IMR-90 (cell line): ENCODE results near the gene SPTB. TPM values are rescaled to one million over a fixed set of nuclear protein-coding genes. Genes with fewer than 3 reads are reported as not detected.

Source experiments
- ATAC-seq: fragments of 200-7000 bp; cut with Tn5 transposase; 2 replicates; pipeline ENCODE4 v1.9.1; 2020; ENCODE audit warnings: low read depth, mild to moderate bottlenecking, moderate library complexity
- BruUV-seq: library from RNA; stranded (reverse); fragments of 400-500 nt; replicated peaks from 2 replicates; lab custom pipeline; 2021; lab: Mats Ljungman, UMichigan
- CTCF ChIA-PET: fragments of 300-600 bp; formaldehyde crosslinking; extraction: SDS; loops from one replicate; lab custom pipeline; 2021; ENCODE audit warnings: antibody characterized with exemption; lab: Yijun Ruan, JAX
- POLR2A ChIA-PET: fragments of 300-600 bp; sonication (Branson Sonifier 250); formaldehyde crosslinking; loops from one replicate; lab custom pipeline; 2022; ENCODE audit warnings: antibody characterized with exemption; ENCODE audit not compliant: unreplicated experiment; lab: Charles Lee
- DNase-seq: peaks from one replicate; pipeline ENCODE4 v3.0.0; 2013
- H2AFZ ChIP-seq: replicated peaks from 2 replicates; pipeline ENCODE3; 2013; ENCODE audit warnings: low read length, mild to moderate bottlenecking; ENCODE audit not compliant: poor library complexity
- H2AK5ac ChIP-seq: 2 replicates; pipeline ENCODE4 v1.6.1; 2013; ENCODE audit warnings: low read depth, low read length, inconsistent platforms
- H2AK9ac ChIP-seq: replicated peaks from 2 replicates; pipeline ENCODE3; 2013; ENCODE audit warnings: mild to moderate bottlenecking, low read depth, low read length, moderate library complexity; ENCODE audit not compliant: poor library complexity
- H2BK120ac ChIP-seq: 2 replicates; pipeline ENCODE4 v1.6.1; 2013; ENCODE audit warnings: low read depth, low read length, inconsistent platforms
- H2BK15ac ChIP-seq: 3 replicates; pipeline ENCODE4 v1.6.1; 2013; ENCODE audit warnings: low read depth, low read length, inconsistent platforms
- H2BK20ac ChIP-seq: 2 replicates; pipeline ENCODE4 v1.6.1; 2013; ENCODE audit warnings: low read depth, mild to moderate bottlenecking, inconsistent platforms, low read length, moderate library complexity
- H2BK5ac ChIP-seq: 2 replicates; pipeline ENCODE4 v1.6.1; 2013; ENCODE audit warnings: mild to moderate bottlenecking, low read depth, low read length, inconsistent platforms; ENCODE audit not compliant: poor library complexity, severe bottlenecking
- H3K14ac ChIP-seq: replicated peaks from 2 replicates; pipeline ENCODE4 v1.6.1; 2013; ENCODE audit warnings: low read depth, low read length, inconsistent platforms
- H3K18ac ChIP-seq: 2 replicates; pipeline ENCODE4 v1.6.1; 2013; ENCODE audit warnings: low read depth, low read length, control low read depth
- H3K23ac ChIP-seq: 2 replicates; pipeline ENCODE4 v1.6.1; 2013; ENCODE audit warnings: low read depth, low read length, inconsistent platforms
- H3K27ac ChIP-seq: 2 replicates; pipeline ENCODE4 v1.5.1; 2013; ENCODE audit warnings: mild to moderate bottlenecking, control low read depth, low read length; ENCODE audit not compliant: insufficient read depth
- H3K27me3 ChIP-seq: 2 replicates; pipeline ENCODE4 v1.6.1; 2013; ENCODE audit warnings: low read length; ENCODE audit not compliant: control insufficient read depth, insufficient read depth
- H3K36me3 ChIP-seq: 2 replicates; pipeline ENCODE4 v1.6.1; 2013; ENCODE audit warnings: low read length, mixed read lengths; ENCODE audit not compliant: control insufficient read depth, insufficient read depth
- H3K4ac ChIP-seq: 2 replicates; pipeline ENCODE4 v1.6.1; 2013; ENCODE audit warnings: low read depth, low read length, inconsistent platforms
- H3K4me1 ChIP-seq: 2 replicates; pipeline ENCODE4 v1.6.1; 2013; ENCODE audit warnings: low read length, mixed read lengths; ENCODE audit not compliant: control insufficient read depth, insufficient read depth
- H3K4me2 ChIP-seq: 2 replicates; pipeline ENCODE4 v1.6.1; 2013; ENCODE audit warnings: low read depth, mild to moderate bottlenecking, control low read depth, low read length, moderate library complexity
- H3K4me3 ChIP-seq: 2 replicates; pipeline ENCODE4 v1.5.1; 2013; ENCODE audit warnings: low read depth, mild to moderate bottlenecking, control low read depth, low read length, moderate library complexity; ENCODE audit not compliant: insufficient read depth
- H3K56ac ChIP-seq: 2 replicates; pipeline ENCODE4 v1.6.1; 2013; ENCODE audit warnings: low read length, inconsistent platforms; ENCODE audit not compliant: insufficient read depth; ENCODE audit errors: extremely low read depth
- H3K79me1 ChIP-seq, 2 experiments: 2 replicates each; pipeline ENCODE4 v1.6.1; 2013; ENCODE audit warnings: low read length in 2 of 2, inconsistent platforms in 1 of 2, low read depth in 1 of 2
- H3K9ac ChIP-seq: 2 replicates; pipeline ENCODE4 v1.6.1; 2013; ENCODE audit warnings: low read depth, low read length, control low read depth
- H3K9me1 ChIP-seq: 2 replicates; pipeline ENCODE4 v1.6.1; 2013; ENCODE audit warnings: low read length, inconsistent platforms; ENCODE audit not compliant: insufficient read depth
- H3K9me3 ChIP-seq: 2 replicates; pipeline ENCODE4 v1.6.1; 2013; ENCODE audit warnings: low read length; ENCODE audit not compliant: control insufficient read depth, insufficient read depth
- H4K20me1 ChIP-seq: 2 replicates; pipeline ENCODE4 v1.6.1; 2013; ENCODE audit warnings: low read length, inconsistent platforms; ENCODE audit not compliant: insufficient read depth
- H4K5ac ChIP-seq: 2 replicates; pipeline ENCODE4 v1.6.1; 2013; ENCODE audit warnings: mild to moderate bottlenecking, low read depth, low read length, control low read depth
- H4K8ac ChIP-seq, 2 experiments: 2 replicates each; pipeline ENCODE4 v1.6.1; 2013; ENCODE audit warnings: low read depth in 2 of 2, low read length in 2 of 2, control low read depth in 1 of 2, inconsistent platforms in 1 of 2
- H4K91ac ChIP-seq: 2 replicates; pipeline ENCODE4 v1.6.1; 2013; ENCODE audit warnings: low read depth, low read length, inconsistent platforms; ENCODE audit not compliant: insufficient read depth
- BHLHE40 ChIP-seq: fragments of 150-350 bp; IDR thresholded peaks from 2 replicates; pipeline ENCODE4 v1.6.1; 2016; ENCODE audit warnings: mild to moderate bottlenecking, low read depth, low read length
- CEBPB ChIP-seq: IDR thresholded peaks from 2 replicates; pipeline ENCODE4 v1.6.1; 2012; ENCODE audit warnings: low read depth, low read length, improper control_type of control experiment
- CHD1 ChIP-seq: IDR thresholded peaks from 2 replicates; pipeline ENCODE4 v1.6.1; 2012; ENCODE audit warnings: low read depth, low read length, improper control_type of control experiment
- FOS ChIP-seq: fragments of 150-350 bp; IDR thresholded peaks from 2 replicates; pipeline ENCODE4 v1.6.1; 2016; ENCODE audit warnings: low read depth, low read length
- MAFK ChIP-seq: IDR thresholded peaks from 2 replicates; pipeline ENCODE4 v1.6.1; 2012; ENCODE audit warnings: low read depth, low read length, improper control_type of control experiment
- MAZ ChIP-seq: IDR thresholded peaks from 2 replicates; pipeline ENCODE4 v1.6.1; 2012; ENCODE audit warnings: low read depth, mild to moderate bottlenecking, low read length, improper control_type of control experiment, moderate library complexity, borderline replicate concordance
- MXI1 ChIP-seq: IDR thresholded peaks from 2 replicates; pipeline ENCODE4 v1.6.1; 2012; ENCODE audit warnings: low read depth, mild to moderate bottlenecking, low read length, moderate library complexity, borderline replicate concordance
- NFE2L2 ChIP-seq: fragments of 150-350 bp; IDR thresholded peaks from 2 replicates; pipeline ENCODE4 v1.6.1; 2016; ENCODE audit warnings: low read depth, mild to moderate bottlenecking, low read length
- POLR2A ChIP-seq: IDR thresholded peaks from 2 replicates; pipeline ENCODE4 v1.6.1; 2012; ENCODE audit warnings: mild to moderate bottlenecking, low read depth, low read length
- RAD21 ChIP-seq: IDR thresholded peaks from 2 replicates; pipeline ENCODE4 v1.6.1; 2012; ENCODE audit warnings: low read length, improper control_type of control experiment
- RCOR1 ChIP-seq: IDR thresholded peaks from 2 replicates; pipeline ENCODE4 v1.6.1; 2012; ENCODE audit warnings: mild to moderate bottlenecking, low read length, improper control_type of control experiment; ENCODE audit not compliant: insufficient replicate concordance
- RFX5 ChIP-seq: IDR thresholded peaks from 2 replicates; pipeline ENCODE4 v1.8.0; 2012; ENCODE audit warnings: low read depth, mild to moderate bottlenecking, low read length, moderate library complexity
- SMC3 ChIP-seq: fragments of 150-350 bp; IDR thresholded peaks from 2 replicates; pipeline ENCODE4 v1.6.1; 2016; ENCODE audit warnings: low read depth, mild to moderate bottlenecking, antibody characterized with exemption, low read length, moderate library complexity
- WGBS, 2 experiments: methylation state at CpG; one replicate each; pipeline versions ENCODE4 v1.1.5 to v1.1.7; 2013; ENCODE audit warnings: missing lambda C conversion rate in 2 of 2; ENCODE audit not compliant: insufficient read length in 1 of 2; ENCODE audit errors: extremely low coverage in 2 of 2; 5-methylcytosine and 5-hydroxymethylcytosine counted together
- dilution Hi-C: fragments of 300-500 bp; cut with HindIII; formaldehyde crosslinking; loops from one replicate; pipeline ENCODE4 v1.14.3; 2018; ENCODE audit warnings: low sequenced_read_pairs; ENCODE audit not compliant: unreplicated experiment
- in situ Hi-C: fragments of 300-500 bp; cut with MboI; formaldehyde crosslinking; loops from 3 replicates; pipeline ENCODE4 v1.14.3; 2019; ENCODE audit warnings: low sequenced_read_pairs, inconsistent platforms, mixed read lengths
- intact Hi-C: fragments of 100-400 bp; cut with micrococcal nuclease; formaldehyde crosslinking; loops from 2 replicates; pipeline ENCODE4 v1.10.0; 2022
- polyA plus RNA-seq, 3 experiments: library from polyadenylated mRNA; depleted of rRNA; stranded (reverse); fragments of >200 nt; gene quantifications; 2 replicates each; pipeline ENCODE4 v1.2.3, GENCODE V29; 2012; ENCODE audit warnings: low replicate concordance in 1 of 3
- total RNA-seq: library from RNA; depleted of rRNA; stranded (reverse); fragments of >200 nt; gene quantifications from 2 replicates; pipeline ENCODE4 v1.2.3, GENCODE V29; 2012
- TF ChIP-seq, protein P1 (sequence below): conservative IDR thresholded peaks from 2 replicates; pipeline ENCODE4 v1.5.1; 2012; ENCODE audit warnings: mild to moderate bottlenecking, low read depth, low read length, improper control_type of control experiment
- TF ChIP-seq, protein P2 (sequence below): fragments of 150-350 bp; IDR thresholded peaks from 2 replicates; pipeline ENCODE4 v1.6.1; 2017; ENCODE audit warnings: mild to moderate bottlenecking, antibody characterized with exemption, low read length, low read depth
- TF ChIP-seq, protein P3 (sequence below): fragments of 150-350 bp; IDR thresholded peaks from 2 replicates; pipeline ENCODE4 v1.6.1; 2016; ENCODE audit warnings: low read depth, mild to moderate bottlenecking, low read length, moderate library complexity, borderline replicate concordance

The SPTB gene
- total and polyA plus RNA-seq, 2 of the 4 experiments (the other 2 are of a cell fraction): under 0.01 to 0.07 TPM

DNA sequence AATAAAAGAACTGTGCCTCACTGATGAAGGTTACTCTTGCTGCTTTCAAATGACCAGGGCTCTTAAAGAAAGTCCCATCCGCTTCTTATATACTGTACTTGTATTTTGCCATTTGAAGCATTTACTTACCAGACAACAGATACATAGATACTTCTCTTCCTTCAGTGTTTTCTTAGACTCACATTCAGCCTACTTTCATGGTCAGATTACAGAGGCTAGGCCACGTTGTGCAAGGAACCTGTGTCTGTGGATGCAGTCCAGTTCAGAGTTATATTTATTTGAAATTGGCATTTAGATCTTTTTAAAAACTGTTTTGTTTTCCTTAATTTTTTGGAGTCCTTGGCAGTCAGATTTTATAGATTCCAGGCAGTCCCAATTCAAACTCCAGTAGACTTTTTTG is 40.8 kb upstream of the SPTB start:
- Histone ChIP-seq H3K4me1 (peaks cover 6% of the 10 kb centered on the region), H3K23ac (no peak overlapping the region), H4K91ac (no peak overlapping the region), H4K8ac (no peak overlapping the region), H2AFZ (no peak overlapping the region), H2BK5ac (no peak overlapping the region), H3K4me2 (no peak overlapping the region), H3K14ac (no peak overlapping the region), H3K9me1 (peaks cover 7% of the 10 kb centered on the region), H3K36me3 (peaks cover 10% of the 10 kb centered on the region; the same call in 1 of the 2 replicates), H4K5ac (no peak overlapping the region), H3K4ac (no peak overlapping the region), H3K9ac (no peak overlapping the region), H3K18ac (no peak overlapping the region), H3K56ac (no peak overlapping the region), H4K20me1 (peaks cover 13% of the 10 kb centered on the region), H2BK20ac (no peak overlapping the region), H3K9me3 (no peaks in the 10 kb centered on the region), H2AK5ac (no peak overlapping the region), H2AK9ac (no peak overlapping the region), H2BK120ac (no peak overlapping the region), H3K79me1 (peaks cover 30 to 59% of the 10 kb centered on the region in 2 experiments), H3K4me3 (no peak overlapping the region), H3K27ac (no peak overlapping the region), H2BK15ac (no peak overlapping the region), H3K27me3 (no peaks in the 10 kb centered on the region)
- dilution Hi-C loops (no loop called here), intact Hi-C loops (no loop called here), in situ Hi-C loops (loop anchor here (25.0 kb wide), 1 partner anchor 383 kb away; the partner anchor contains the start of genes HSPA2 and PPP1R36)
- CTCF ChIA-PET: no interaction called here
- TF ChIP-seq SMC3 (no peak), RAD21 (no peak), MAZ (no peak), MAFK (no peak), POLR2A (no peak), RFX5 (no peak), CEBPB (no peak), RCOR1 (no peak), NFE2L2 (no peak), CHD1 (no peak), FOS (no peak), MXI1 (no peak), BHLHE40 (no peak)
- TF ChIP-seq, protein P1, sequence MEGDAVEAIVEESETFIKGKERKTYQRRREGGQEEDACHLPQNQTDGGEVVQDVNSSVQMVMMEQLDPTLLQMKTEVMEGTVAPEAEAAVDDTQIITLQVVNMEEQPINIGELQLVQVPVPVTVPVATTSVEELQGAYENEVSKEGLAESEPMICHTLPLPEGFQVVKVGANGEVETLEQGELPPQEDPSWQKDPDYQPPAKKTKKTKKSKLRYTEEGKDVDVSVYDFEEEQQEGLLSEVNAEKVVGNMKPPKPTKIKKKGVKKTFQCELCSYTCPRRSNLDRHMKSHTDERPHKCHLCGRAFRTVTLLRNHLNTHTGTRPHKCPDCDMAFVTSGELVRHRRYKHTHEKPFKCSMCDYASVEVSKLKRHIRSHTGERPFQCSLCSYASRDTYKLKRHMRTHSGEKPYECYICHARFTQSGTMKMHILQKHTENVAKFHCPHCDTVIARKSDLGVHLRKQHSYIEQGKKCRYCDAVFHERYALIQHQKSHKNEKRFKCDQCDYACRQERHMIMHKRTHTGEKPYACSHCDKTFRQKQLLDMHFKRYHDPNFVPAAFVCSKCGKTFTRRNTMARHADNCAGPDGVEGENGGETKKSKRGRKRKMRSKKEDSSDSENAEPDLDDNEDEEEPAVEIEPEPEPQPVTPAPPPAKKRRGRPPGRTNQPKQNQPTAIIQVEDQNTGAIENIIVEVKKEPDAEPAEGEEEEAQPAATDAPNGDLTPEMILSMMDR: no peak
- TF ChIP-seq, protein P2, sequence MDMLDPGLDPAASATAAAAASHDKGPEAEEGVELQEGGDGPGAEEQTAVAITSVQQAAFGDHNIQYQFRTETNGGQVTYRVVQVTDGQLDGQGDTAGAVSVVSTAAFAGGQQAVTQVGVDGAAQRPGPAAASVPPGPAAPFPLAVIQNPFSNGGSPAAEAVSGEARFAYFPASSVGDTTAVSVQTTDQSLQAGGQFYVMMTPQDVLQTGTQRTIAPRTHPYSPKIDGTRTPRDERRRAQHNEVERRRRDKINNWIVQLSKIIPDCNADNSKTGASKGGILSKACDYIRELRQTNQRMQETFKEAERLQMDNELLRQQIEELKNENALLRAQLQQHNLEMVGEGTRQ: no peak
- TF ChIP-seq, protein P3, sequence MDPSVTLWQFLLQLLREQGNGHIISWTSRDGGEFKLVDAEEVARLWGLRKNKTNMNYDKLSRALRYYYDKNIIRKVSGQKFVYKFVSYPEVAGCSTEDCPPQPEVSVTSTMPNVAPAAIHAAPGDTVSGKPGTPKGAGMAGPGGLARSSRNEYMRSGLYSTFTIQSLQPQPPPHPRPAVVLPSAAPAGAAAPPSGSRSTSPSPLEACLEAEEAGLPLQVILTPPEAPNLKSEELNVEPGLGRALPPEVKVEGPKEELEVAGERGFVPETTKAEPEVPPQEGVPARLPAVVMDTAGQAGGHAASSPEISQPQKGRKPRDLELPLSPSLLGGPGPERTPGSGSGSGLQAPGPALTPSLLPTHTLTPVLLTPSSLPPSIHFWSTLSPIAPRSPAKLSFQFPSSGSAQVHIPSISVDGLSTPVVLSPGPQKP: no peak
- ATAC-seq: no peak
- BruUV-seq: no TSS peak
- WGBS, 2 experiments: no CpG with 5 or more reads among the region's 2 CpGs
- no peak for DNase-seq
- POLR2A ChIA-PET: no interaction called here
